ENCODE results near the gene CEBPZOS.

DNA sequence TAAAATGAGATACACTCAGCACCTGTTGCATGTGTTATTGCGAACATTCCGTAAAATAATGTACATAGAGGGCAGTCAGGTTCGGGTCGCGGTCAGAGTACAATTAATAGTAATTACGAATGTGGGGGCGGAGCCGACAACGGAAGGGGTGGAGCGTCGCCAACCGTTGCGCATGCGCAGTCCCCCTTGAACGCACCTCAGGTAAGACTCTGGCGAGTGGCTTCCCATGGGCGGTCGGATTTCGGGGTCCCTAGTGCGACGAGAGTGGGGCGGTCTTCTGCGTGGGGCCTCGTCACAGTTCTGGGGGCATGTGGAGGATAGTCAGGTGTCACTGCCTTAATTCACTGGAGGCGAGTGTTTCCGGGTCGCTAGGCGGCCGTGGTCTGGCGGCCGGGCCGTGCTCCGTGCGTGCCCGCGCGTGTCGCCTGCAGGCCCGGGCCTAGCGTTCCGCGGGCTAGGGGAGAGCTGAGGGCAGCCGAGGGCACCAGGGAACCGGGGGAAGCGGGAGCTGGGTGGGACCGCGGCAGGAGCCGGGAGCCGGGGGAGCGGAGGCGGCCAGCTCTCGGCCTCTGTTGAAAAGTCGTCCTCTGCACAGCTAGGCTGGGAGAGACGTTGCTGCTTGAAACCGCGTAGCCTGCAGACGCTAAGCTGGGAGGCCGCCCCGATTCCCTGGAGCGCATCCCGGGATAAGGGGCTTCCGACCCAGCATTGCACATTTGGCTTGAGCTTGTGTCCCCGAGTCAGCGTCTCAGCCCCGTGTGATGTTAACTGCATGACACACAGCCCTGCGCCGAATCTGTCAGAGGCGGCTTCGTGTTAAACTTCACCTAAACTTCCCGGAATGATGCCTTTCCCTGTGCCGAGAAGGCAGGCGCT lies at the start of gene CEBPZOS:
- TF ChIP-seq, protein P1, sequence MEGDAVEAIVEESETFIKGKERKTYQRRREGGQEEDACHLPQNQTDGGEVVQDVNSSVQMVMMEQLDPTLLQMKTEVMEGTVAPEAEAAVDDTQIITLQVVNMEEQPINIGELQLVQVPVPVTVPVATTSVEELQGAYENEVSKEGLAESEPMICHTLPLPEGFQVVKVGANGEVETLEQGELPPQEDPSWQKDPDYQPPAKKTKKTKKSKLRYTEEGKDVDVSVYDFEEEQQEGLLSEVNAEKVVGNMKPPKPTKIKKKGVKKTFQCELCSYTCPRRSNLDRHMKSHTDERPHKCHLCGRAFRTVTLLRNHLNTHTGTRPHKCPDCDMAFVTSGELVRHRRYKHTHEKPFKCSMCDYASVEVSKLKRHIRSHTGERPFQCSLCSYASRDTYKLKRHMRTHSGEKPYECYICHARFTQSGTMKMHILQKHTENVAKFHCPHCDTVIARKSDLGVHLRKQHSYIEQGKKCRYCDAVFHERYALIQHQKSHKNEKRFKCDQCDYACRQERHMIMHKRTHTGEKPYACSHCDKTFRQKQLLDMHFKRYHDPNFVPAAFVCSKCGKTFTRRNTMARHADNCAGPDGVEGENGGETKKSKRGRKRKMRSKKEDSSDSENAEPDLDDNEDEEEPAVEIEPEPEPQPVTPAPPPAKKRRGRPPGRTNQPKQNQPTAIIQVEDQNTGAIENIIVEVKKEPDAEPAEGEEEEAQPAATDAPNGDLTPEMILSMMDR (IDR thresholded peaks at IDR 0.05) = peak in 1 of 5 experiments; percentile 9
- TF ChIP-seq POLR2AphosphoS5 (IDR thresholded peaks at IDR 0.05) = peak; percentile 91 to 96 (median 94)
- peak; percentile 86 for TF ChIP-seq POLR2A (IDR thresholded peaks at IDR 0.05)
- no peak for TF ChIP-seq EP300 (IDR thresholded peaks at IDR 0.05; ENCODE audit: low read depth)
